Measurements from ENCODE around the gene MGLL.

The MGLL gene

DNA sequence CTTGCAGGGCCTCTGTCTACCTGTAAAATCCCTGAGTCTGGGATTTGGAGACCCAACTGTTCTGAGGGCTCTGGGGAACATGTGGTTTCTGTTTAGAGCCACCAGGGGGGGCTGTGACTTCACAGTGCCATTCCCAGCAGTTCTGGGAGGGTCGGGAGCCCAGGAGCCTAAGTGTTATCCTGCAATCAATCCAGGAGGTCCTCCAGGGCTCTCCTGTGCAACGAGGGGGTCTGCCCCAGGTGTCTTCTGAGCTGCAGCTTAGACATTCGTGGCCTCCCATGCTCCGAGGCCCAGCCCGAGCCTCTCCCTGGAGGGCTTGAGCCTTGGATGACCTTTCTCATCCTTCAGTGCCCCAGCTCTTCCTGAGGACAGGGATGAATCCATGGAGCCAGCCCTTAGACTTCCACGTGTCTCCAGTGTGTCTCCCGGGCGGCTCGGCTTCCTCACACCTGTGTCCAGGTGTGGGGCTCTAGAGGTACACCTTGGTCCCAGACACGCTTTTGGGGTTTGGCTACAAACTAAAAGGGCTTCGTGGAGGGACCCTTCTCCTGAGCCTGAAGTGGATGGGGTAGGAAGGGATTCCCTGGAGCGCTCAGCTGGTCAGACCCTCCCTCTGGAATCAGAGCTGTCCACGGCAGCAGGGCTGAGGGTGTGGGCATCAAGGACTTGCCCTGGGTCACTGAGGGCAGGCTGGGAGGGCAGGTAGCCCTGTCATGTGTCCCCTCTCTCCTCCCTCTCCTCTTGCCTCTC lies 169.9 kb downstream of the MGLL start:
- peak; percentile 39 for DNase-seq (ENCODE audit: low spot score)

DNA sequence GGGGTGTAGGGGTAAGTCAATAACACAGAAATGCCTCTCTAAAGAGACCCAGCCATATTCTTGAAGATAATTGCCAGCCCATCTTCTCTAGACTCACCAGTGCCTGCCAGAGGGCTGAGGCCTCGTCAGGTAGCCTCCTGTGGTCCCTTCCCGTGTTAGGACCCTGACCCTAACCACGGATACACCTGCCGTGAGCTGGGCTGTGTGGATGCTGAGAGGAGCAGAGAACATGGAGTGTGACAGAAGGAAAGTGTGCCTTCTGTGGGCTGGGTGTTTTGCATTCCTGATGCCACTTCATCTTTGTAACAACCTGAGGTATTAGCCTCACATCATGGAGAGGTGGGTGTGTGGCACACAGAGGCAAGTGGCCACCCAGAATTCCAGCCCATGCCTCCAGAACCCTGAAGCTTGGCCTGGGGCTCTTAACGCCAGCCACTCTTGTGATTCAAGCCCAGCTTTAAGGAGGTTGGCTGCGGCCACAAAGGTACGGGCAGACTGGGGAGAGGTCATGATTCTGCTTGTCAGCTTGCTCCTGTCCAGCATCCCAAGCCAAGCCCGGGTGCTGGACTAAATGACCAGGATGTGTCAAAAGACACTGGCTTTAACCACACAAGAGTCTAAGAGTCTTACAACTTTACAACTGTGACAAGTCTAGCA lies 170.7 kb downstream of the MGLL start:
- no peak for DNase-seq (ENCODE audit: low spot score)

DNA sequence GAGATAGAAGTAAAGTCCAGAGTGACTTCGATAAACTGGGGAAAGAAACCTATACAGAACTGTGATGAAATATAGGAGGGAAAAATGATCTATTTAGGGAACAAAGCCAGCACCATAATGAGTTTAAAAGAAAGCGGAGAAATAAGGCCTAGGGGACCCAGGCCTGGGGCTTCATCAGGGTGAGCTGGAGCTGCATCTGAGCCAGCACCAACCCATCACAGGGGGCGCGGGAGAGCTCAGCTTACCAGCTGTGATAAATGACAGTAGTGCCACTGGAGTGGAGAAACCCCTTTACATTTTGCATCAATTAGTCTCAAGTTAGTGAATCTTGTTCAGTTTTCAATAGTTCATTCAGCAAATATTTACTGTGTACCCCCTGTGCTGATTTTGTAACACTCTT lies 172.1 kb downstream of the MGLL start:
- DNase-seq (ENCODE audit: low spot score), result no peak

DNA sequence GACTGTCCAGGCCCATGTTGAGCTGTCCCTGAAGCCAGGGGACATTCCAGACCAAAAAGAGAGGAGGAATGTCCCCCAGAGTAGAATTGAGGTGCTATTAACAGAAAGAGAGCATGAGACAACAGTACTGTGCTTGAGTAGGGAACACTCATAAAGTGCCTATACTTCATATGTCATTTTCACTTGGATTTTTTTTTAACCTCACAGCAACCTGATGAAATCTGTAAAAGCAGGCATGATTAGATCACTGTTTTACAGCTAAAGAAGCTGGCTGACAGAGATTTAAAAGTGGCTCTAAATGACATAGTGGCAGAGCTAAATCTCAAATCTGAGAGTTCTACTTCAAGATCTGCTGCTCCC lies 174.5 kb downstream of the MGLL start:
- no peak for DNase-seq (ENCODE audit: low spot score)

DNA sequence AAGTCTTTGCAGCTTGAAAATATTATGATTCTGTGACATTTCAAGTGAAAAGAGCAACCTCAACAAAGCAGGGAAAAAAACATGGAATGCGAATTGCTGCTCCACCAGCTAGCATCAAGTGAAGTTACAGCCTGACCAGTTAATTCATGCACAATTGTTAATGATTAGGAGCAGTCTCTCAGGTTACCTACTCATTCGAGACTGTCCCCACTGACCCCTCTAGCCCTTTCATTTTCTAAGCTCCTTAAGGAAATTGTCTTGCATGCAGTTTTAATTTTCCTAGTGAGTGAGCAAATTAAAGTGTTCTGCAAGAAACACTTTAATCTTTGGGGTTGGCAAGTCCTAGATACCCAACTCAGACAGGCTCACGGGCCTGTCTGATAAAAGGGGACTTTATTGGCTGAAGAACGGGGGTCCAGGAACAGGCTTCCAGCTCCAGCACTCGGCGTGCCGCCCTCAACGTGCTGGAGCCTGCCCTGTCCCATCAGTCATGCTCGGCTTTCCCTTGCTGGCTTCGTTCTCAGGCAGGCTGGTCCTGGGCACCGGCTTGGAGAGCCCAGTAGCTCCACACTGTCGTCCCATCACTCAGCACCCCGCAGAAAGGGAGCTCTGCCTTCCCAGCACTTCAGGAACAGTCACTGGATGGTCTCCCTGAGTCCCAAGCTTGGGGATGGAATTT lies 175.0 kb downstream of the MGLL start:
- DNase-seq (ENCODE audit: low spot score), result no peak

DNA sequence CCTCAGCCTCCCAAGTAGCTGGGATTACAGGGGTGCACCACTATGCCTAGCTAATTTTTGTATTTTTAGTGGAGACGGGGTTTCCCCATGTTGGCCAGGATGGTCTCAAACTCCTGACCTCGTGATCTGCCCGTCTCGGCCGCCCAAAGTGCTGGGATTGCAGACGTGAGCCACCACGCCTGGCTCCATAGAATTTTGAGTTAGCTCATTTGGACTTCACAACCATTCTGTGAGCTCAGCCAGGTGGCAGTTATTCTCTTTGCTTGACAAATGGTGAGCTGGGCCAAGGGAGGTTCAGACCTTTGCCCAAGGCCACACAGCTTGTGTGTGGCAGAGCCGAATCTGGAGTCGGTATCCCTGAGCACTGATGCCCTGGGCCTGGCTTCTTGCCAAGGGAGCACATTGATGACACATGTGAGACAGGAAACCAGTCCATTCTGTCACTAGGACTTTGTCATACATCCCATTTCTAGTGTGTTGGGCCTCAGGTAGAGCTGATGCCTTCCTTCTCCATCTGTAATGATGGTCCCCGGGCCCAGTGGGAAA lies 175.7 kb downstream of the MGLL start:
- DNase-seq (ENCODE audit: low spot score), result no peak

DNA sequence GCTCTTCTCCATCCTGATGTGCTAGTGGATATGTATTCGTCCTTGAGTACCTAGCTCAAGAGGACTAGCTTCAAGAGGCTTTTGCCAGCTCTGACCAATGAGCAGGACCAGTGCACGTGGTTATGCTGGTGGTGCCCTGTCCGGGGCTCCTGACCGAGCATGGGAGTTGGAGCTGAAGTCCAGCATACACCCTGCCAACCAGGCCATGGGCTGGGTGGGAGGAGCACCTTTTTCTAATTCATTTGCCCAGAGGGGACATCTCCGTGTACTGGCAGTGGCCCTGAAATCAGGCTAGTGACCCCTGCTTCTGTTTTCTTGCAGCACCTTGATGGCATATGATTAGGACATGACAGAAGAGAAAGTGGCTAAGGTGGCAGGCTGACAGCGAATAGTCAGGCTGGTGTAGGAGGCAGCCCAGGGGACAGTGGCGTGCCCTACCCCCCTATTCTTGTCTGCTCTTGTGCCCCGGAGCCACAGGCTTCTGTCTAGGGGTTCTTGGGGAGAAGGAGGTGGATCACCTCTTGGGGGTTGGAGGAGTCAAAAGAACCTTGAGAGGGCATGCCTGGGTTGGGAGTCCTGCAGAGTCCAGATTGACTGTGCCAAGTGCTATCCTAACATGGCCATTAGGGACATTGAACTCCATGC lies 176.8 kb downstream of the MGLL start:
- no peak for DNase-seq (ENCODE audit: low spot score)

DNA sequence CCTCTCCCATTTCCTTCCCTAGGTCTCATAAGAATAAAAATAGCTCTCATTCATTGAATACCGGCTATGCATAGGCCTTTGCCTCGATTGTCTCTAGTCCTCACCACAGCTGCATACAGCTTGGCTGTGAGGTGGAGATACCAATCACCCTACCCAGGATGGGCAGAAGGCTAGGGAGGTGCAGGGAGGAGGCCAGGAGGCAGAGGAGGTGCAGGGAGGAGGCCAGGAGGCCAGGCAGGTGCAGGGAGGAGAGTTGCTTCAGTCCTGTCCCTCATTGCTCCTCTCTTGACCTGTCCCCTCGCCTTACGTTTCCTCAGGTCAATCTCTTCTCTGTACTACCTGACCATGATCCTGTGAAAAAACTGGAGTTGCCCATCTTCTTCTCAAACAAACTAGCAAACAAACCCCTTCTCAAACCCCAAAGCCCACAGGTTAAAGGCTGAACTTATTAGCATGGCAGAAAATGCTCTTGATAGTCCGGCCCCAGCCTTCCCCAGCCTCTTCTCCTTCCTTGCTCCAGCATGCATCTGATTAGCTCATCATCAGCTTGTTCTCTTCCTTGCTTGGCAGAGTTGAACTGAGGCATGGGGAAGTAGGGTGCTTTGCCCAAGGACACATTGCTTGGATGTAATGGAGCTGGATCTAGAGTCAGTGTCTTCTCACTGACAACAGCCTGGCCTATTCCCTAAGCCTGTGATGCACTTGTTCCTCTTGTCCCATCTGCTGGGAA lies 177.5 kb downstream of the MGLL start:
- no peak for DNase-seq (ENCODE audit: low spot score)

DNA sequence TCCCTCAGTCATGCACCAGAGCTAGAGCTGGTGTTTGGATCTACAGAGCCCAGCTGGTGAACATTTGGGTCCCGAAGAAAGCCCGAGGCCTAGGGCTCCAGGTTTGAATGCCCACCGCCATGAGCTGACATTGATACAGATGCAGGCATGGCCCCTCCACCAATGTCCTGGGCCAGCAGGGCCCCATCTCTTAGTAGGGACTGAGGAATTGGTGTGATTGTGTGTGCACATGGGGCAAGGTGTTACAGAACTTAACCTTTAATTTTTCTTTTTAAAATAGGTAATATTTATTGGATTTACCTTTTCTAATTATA lies 182.3 kb downstream of the MGLL start:
- DNase-seq (ENCODE audit: low spot score), result no peak

DNA sequence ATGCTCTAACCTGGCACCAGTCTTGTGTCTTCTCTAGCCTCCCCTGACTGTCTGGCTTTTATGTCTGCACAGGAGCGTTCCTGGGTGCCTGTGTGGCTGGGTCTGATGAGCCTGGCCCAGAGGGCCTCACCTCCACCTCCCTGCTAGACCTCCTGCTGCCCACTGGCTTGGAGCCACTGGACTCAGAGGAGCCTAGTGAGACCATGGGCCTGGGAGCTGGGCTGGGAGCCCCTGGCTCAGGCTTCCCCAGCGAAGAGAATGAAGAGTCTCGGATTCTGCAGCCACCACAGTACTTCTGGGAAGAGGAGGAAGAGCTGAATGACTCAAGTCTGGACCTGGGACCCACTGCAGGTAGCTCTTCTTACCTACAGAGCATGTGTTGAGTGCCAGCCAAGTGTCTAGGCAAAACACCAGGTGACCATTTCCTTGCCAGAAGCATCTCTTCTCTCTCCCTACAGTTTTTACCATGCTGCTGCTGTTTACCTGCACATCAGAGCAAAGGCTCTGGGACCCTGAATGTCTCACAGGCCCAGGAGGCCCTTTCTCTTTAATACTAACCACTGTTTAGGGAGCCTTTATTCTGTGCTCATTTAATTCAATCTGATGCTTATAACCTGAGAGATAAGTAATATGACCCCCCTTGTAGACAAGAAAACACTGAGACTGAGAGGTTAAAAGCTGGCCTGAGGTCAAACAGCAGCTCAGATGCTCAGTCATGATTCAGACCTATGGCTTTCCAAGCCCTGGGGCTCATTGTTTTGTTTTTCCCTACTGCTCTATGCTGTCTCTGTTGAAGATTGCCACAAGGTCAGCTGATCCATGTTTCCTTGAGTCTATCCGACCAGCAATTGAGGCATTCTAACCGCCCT lies 182.9 kb downstream of the MGLL start:
- no peak for DNase-seq (ENCODE audit: low spot score)
